PC-9 (cell line): ENCODE results near the gene FGF1.

Experiments used
- CTCF ChIP-seq: fragments of 200-600 bp; sonication (generic); conservative IDR thresholded peaks from 2 replicates; pipeline ENCODE4 v1.6.1; 2017; ENCODE audit warnings: mixed run types, antibody characterized with exemption, mild to moderate bottlenecking, moderate library complexity
- EZH2 ChIP-seq: fragments of 200-600 bp; sonication (generic); IDR thresholded peaks from 2 replicates; pipeline ENCODE4 v1.8.0; 2017; ENCODE audit warnings: antibody characterized with exemption, low read depth

GRCh38 chr5:142722896-142723295, 37.0 kb upstream of the FGF1 start:
- TF ChIP-seq CTCF, result no peak
- TF ChIP-seq EZH2, result no peak
